Natural killer cell (primary cell): ENCODE data around the gene TMEM253. TPM values are rescaled to one million over a fixed set of nuclear protein-coding genes. Genes with fewer than 3 reads are reported as not detected.

Source experiments
- ATAC-seq, 3 donors: fragments of 150-1000 bp in 2 of 3; fragments of 200-7000 bp in 1 of 3; cut with Tn5 transposase; 1 replicate in 1 of 3; 2 replicates in 2 of 3; pipeline ENCODE4 v1.10.0; 2021; ENCODE audit warnings: mild to moderate bottlenecking in 2 of 3, moderate library complexity in 2 of 3
- DNase-seq, 2 donors: peaks; one replicate each; pipeline versions ENCODE4 v3.0.0 to v3.0.0-alpha.2; 2013 to 2021; ENCODE audit warnings: mixed read lengths in 1 of 2
- H3K27ac ChIP-seq: one replicate; pipeline ENCODE4 v1.5.1; 2013; ENCODE audit warnings: mild to moderate bottlenecking, low read length
- H3K27me3 ChIP-seq: one replicate; pipeline ENCODE4 v1.6.1; 2013; ENCODE audit warnings: low read length; ENCODE audit not compliant: control insufficient read depth, insufficient read depth
- H3K36me3 ChIP-seq: one replicate; pipeline ENCODE4 v1.6.1; 2013; ENCODE audit warnings: low read length; ENCODE audit not compliant: control insufficient read depth, insufficient read depth
- H3K4me1 ChIP-seq: one replicate; pipeline ENCODE4 v1.6.1; 2013; ENCODE audit warnings: low read length; ENCODE audit not compliant: control insufficient read depth, insufficient read depth
- H3K4me3 ChIP-seq: one replicate; pipeline ENCODE4 v1.5.1; 2013; ENCODE audit warnings: low read length
- H3K9me3 ChIP-seq: one replicate; pipeline ENCODE4 v1.6.1; 2013; ENCODE audit warnings: low read length; ENCODE audit not compliant: control insufficient read depth, insufficient read depth
- H3K27ac Mint-ChIP-seq, 2 donors: one replicate each; pipeline ENCODE4 v1.8.0; 2022; ENCODE audit warnings: mild to moderate bottlenecking in 2 of 2, mixed read lengths in 2 of 2, moderate library complexity in 1 of 2
- H3K27me3 Mint-ChIP-seq, 2 donors: one replicate each; pipeline ENCODE4 v1.8.0; 2022; ENCODE audit warnings: low read depth in 2 of 2, mixed read lengths in 2 of 2
- H3K36me3 Mint-ChIP-seq: one replicate; pipeline ENCODE4 v1.8.0; 2022; ENCODE audit warnings: mixed read lengths
- H3K4me1 Mint-ChIP-seq, 2 donors: one replicate each; pipeline ENCODE4 v1.8.0; 2022; ENCODE audit warnings: mixed read lengths in 2 of 2
- H3K4me3 Mint-ChIP-seq: one replicate; pipeline ENCODE4 v1.8.0; 2022; ENCODE audit warnings: mild to moderate bottlenecking, moderate library complexity, mixed read lengths
- H3K9me3 Mint-ChIP-seq, 2 donors: one replicate each; pipeline ENCODE4 v1.8.0; 2022; ENCODE audit warnings: mixed read lengths in 2 of 2
- CTCF ChIP-seq: fragments of 200-600 bp; IDR thresholded peaks from one replicate; pipeline ENCODE4 v1.8.0; 2022; ENCODE audit warnings: antibody characterized with exemption
- WGBS: methylation state at CpG from one replicate; pipeline ENCODE4 v1.1.7; 2013; ENCODE audit warnings: missing lambda C conversion rate; ENCODE audit not compliant: insufficient coverage; 5-methylcytosine and 5-hydroxymethylcytosine counted together
- intact Hi-C: fragments of 100-400 bp; cut with micrococcal nuclease; formaldehyde crosslinking; loops from one replicate; pipeline ENCODE4 v1.14.2; 2022
- total RNA-seq, 4 donors: library from RNA; stranded (reverse); fragments of 120-200 nt in 1 of 4; gene quantifications; one replicate each; pipeline versions ENCODE4 v1.2.3 to v1.2.4, GENCODE V29; 2013 to 2022

Gene TMEM253
- total RNA-seq, 3 donors from 2014 or later (not counting 1 experiment from before 2014, with no cell fraction given) = 0.40 TPM; not detected in 2

- H3K4me3 Mint-ChIP-seq = no peak overlapping the region
- intact Hi-C loops = no loop called here
- DNase-seq (no peak), ATAC-seq (no peak)
- H3K27me3 Mint-ChIP-seq = peaks cover 10 to 15% of the 10 kb centered on the region in 2 donors
- H3K27ac Mint-ChIP-seq = no peak overlapping the region
- H3K9me3 Mint-ChIP-seq = no peaks in the 10 kb centered on the region
- H3K4me1 Mint-ChIP-seq = no peaks in the 10 kb centered on the region
- no peak overlapping the region for H3K27ac ChIP-seq
- WGBS = 67% methylated on average over 1 of the region's 1 CpG
- H3K36me3 Mint-ChIP-seq = no peaks in the 10 kb centered on the region
- no peaks in the 10 kb centered on the region for H3K4me1 ChIP-seq
- H3K27me3 ChIP-seq = no peaks in the 10 kb centered on the region
- H3K9me3 ChIP-seq = no peaks in the 10 kb centered on the region
- no peaks in the 10 kb centered on the region for H3K36me3 ChIP-seq
- H3K4me3 ChIP-seq = no peak overlapping the region
- no peak for TF ChIP-seq CTCF
These were observed 33.0 kb downstream of the TMEM253 start for GRCh38 chr14:21133901-21134300.

GRCh38 chr14:21136024-21136423, 35.2 kb downstream of the TMEM253 start:
- H3K27me3 Mint-ChIP-seq = peaks cover 7 to 14% of the 10 kb centered on the region in 2 donors
- no peaks in the 10 kb centered on the region for H3K9me3 Mint-ChIP-seq
- ATAC-seq (no peak), DNase-seq (peak in 1 of 2 donors; percentile 26)
- Histone ChIP-seq H3K4me3 (no peak overlapping the region), H3K9me3 (no peaks in the 10 kb centered on the region), H3K27ac (no peak overlapping the region), H3K4me1 (no peaks in the 10 kb centered on the region), H3K36me3 (no peaks in the 10 kb centered on the region), H3K27me3 (no peaks in the 10 kb centered on the region)
- H3K4me1 Mint-ChIP-seq = no peaks in the 10 kb centered on the region
- H3K36me3 Mint-ChIP-seq = no peaks in the 10 kb centered on the region
- H3K27ac Mint-ChIP-seq = no peak overlapping the region
- TF ChIP-seq CTCF = peak; percentile 87
- no peak overlapping the region for H3K4me3 Mint-ChIP-seq
- intact Hi-C loops = no loop called here
- WGBS = 9% methylated on average over 1 of the region's 1 CpG

GRCh38 chr14:21142357-21142756, 41.5 kb downstream of the TMEM253 start:
- Mint-ChIP-seq H3K36me3 (peaks cover 20% of the 10 kb centered on the region), H3K27ac (no peak overlapping the region), H3K4me3 (no peak overlapping the region), H3K9me3 (peaks cover 3 to 13% of the 10 kb centered on the region in 2 donors), H3K27me3 (peaks cover 14 to 21% of the 10 kb centered on the region in 2 donors), H3K4me1 (no peaks in the 10 kb centered on the region)
- no peak overlapping the region for H3K4me3 ChIP-seq
- peaks cover 2% of the 10 kb centered on the region for H3K9me3 ChIP-seq
- H3K27ac ChIP-seq = no peak overlapping the region
- no peak for DNase-seq
- WGBS = 100% methylated on average over 1 of the region's 1 CpG
- H3K36me3 ChIP-seq = no peaks in the 10 kb centered on the region
- intact Hi-C loops = no loop called here
- H3K4me1 ChIP-seq = no peaks in the 10 kb centered on the region
- TF ChIP-seq CTCF = no peak
- no peaks in the 10 kb centered on the region for H3K27me3 ChIP-seq
- ATAC-seq = no peak

GRCh38 chr14:21145437-21145836, 44.6 kb downstream of the TMEM253 start:
- TF ChIP-seq CTCF = no peak
- no peak for DNase-seq
- Mint-ChIP-seq H3K4me1 (no peaks in the 10 kb centered on the region), H3K36me3 (peaks cover 20% of the 10 kb centered on the region), H3K27ac (no peak overlapping the region), H3K4me3 (no peak overlapping the region), H3K9me3 (peaks cover 3 to 13% of the 10 kb centered on the region in 2 donors), H3K27me3 (peaks cover 13 to 21% of the 10 kb centered on the region in 2 donors)
- Histone ChIP-seq H3K27ac (no peak overlapping the region), H3K4me1 (no peaks in the 10 kb centered on the region), H3K9me3 (peaks cover 2% of the 10 kb centered on the region), H3K36me3 (no peaks in the 10 kb centered on the region), H3K4me3 (no peak overlapping the region), H3K27me3 (no peaks in the 10 kb centered on the region)
- intact Hi-C loops = no loop called here
- no peak for ATAC-seq
